OCI-LY3 (cell line): ENCODE results near the gene NRXN3.

Experiments
- H2AFZ ChIP-seq: fragments of 200-600, 300-600 bp; shearing (Covaris generic); 2 replicates; pipeline ENCODE4 v1.6.0; 2014; ENCODE audit warnings: antibody characterized with exemption, low read depth, low read length
- H3K27ac ChIP-seq: fragments of 200-600, 300-600 bp; sonication (generic); 2 replicates; pipeline ENCODE4 v1.5.1; 2014; ENCODE audit warnings: mild to moderate bottlenecking, low read length, moderate library complexity, mixed read lengths
- H3K27me3 ChIP-seq: fragments of 200-600, 300-600 bp; sonication (generic); 2 replicates; pipeline ENCODE4 v1.6.1; 2014; ENCODE audit warnings: low read depth, low read length, mixed read lengths
- H3K36me3 ChIP-seq: fragments of 200-600, 300-600 bp; sonication (generic); replicated peaks from 2 replicates; pipeline ENCODE3; 2014; ENCODE audit warnings: low read depth, low read length, mixed read lengths
- H3K4me1 ChIP-seq: fragments of 300-600, 200-600 bp; sonication (generic); 2 replicates; pipeline ENCODE4 v1.6.1; 2014; ENCODE audit warnings: low read length, mixed read lengths
- H3K4me2 ChIP-seq: fragments of 200-600, 300-600 bp; sonication (generic); 2 replicates; pipeline ENCODE4 v1.6.1; 2014; ENCODE audit warnings: low read length, mixed read lengths
- H3K4me3 ChIP-seq: fragments of 300-600, 200-600 bp; sonication (generic); 2 replicates; pipeline ENCODE4 v1.5.1; 2014; ENCODE audit warnings: antibody characterized with exemption, mild to moderate bottlenecking, low read length, moderate library complexity
- H3K79me2 ChIP-seq: fragments of 300-600, 200-600 bp; shearing (Covaris generic); 2 replicates; pipeline ENCODE4 v1.6.1; 2014; ENCODE audit warnings: mild to moderate bottlenecking, low read length, mixed read lengths
- H3K9ac ChIP-seq: fragments of 300-600, 200-600 bp; shearing (Covaris generic); 2 replicates; pipeline ENCODE4 v1.6.0; 2014; ENCODE audit warnings: mild to moderate bottlenecking, low read length, moderate library complexity
- H3K9me3 ChIP-seq: fragments of 200-600, 300-600 bp; shearing (Covaris generic); 2 replicates; pipeline ENCODE4 v1.6.1; 2014; ENCODE audit warnings: low read length, mixed read lengths; ENCODE audit not compliant: insufficient read depth
- H4K20me1 ChIP-seq: fragments of 200-600, 300-600 bp; sonication (generic); 2 replicates; pipeline ENCODE4 v1.6.1; 2016; ENCODE audit warnings: low read length, mixed read lengths; ENCODE audit not compliant: insufficient read depth
- EZH2phosphoT487 ChIP-seq: fragments of 200-600 bp; shearing (Covaris generic); IDR thresholded peaks from 2 replicates; pipeline ENCODE4 v1.6.1; 2018; ENCODE audit warnings: antibody characterized with exemption, mixed run types, low read depth
- TF ChIP-seq, protein P1 (sequence below): fragments of 200-600, 300-600 bp; sonication (generic); IDR thresholded peaks from 2 replicates; pipeline ENCODE4 v1.5.1; 2014; ENCODE audit warnings: antibody characterized with exemption, low read length, low read depth

Gene NRXN3

DNA sequence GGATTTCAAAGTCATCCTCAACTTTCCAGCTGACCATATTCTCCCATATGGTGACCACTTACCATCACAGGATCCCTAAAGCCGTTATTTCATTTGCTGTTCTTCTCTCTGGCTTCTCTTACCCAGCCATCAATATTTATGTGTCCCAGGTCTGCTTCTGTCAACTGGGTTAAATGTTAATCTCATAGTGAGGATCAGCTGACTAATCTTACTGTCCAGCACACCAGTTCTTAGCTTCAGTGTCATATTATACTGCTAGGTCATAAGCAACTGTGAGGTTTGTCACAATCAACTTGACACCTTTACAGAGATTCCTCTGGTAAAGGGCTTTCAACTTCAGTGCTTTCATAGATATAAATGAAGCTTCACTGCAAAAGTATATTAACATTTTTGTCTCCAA lies 1746.7 kb downstream of the NRXN3 start:
- Histone ChIP-seq H3K9me3 (no peaks in the 10 kb centered on the region), H4K20me1 (no peaks in the 10 kb centered on the region), H3K36me3 (no peaks in the 10 kb centered on the region), H3K9ac (no peak overlapping the region), H3K79me2 (no peaks in the 10 kb centered on the region), H3K4me2 (no peak overlapping the region), H3K4me3 (no peak overlapping the region), H2AFZ (no peak overlapping the region), H3K27ac (no peak overlapping the region), H3K4me1 (no peaks in the 10 kb centered on the region), H3K27me3 (no peaks in the 10 kb centered on the region)
- TF ChIP-seq, protein P1, sequence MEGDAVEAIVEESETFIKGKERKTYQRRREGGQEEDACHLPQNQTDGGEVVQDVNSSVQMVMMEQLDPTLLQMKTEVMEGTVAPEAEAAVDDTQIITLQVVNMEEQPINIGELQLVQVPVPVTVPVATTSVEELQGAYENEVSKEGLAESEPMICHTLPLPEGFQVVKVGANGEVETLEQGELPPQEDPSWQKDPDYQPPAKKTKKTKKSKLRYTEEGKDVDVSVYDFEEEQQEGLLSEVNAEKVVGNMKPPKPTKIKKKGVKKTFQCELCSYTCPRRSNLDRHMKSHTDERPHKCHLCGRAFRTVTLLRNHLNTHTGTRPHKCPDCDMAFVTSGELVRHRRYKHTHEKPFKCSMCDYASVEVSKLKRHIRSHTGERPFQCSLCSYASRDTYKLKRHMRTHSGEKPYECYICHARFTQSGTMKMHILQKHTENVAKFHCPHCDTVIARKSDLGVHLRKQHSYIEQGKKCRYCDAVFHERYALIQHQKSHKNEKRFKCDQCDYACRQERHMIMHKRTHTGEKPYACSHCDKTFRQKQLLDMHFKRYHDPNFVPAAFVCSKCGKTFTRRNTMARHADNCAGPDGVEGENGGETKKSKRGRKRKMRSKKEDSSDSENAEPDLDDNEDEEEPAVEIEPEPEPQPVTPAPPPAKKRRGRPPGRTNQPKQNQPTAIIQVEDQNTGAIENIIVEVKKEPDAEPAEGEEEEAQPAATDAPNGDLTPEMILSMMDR: no peak
- TF ChIP-seq EZH2phosphoT487: no peak
